DMS153 treated with DMSO at 0.1 percent for 48 hours (cell line): ENCODE measurements around the gene RGS16.

Experiments
- DNase-seq: peaks from one replicate; lab custom pipeline; 2025; ENCODE audit not compliant: unreplicated experiment; lab: John Stamatoyannopoulos, UW

The RGS16 gene

GRCh38 chr1:182610606-182611194 is 6.5 kb upstream of the RGS16 start:
- DNase-seq = no peak

- peak; percentile 50 for DNase-seq
These were observed 4.8 kb upstream of the RGS16 start for GRCh38 chr1:182608845-182609610.

- no peak for DNase-seq
These were observed 4.0 kb upstream of the RGS16 start for GRCh38 chr1:182608236-182608635.

DNA sequence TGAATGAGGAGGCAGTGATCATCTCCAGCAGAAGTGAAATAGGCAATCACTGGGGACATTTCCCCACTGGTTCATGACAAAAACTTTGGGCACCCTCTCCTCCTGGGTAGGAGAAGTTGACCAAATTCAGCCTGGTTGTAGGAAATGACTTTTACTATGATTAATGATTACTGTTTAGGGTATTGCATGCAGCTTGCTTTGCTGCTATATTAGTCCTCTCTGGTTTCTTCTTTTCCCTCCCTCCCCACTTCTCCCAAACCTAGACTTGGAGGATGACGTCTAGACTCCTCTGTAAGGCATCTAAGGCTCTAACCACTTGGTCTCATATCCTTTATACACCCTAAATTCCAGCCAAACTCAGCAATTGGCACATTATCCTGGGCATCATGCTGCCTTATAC is 3.4 kb upstream of the RGS16 start:
- no peak for DNase-seq

DNA sequence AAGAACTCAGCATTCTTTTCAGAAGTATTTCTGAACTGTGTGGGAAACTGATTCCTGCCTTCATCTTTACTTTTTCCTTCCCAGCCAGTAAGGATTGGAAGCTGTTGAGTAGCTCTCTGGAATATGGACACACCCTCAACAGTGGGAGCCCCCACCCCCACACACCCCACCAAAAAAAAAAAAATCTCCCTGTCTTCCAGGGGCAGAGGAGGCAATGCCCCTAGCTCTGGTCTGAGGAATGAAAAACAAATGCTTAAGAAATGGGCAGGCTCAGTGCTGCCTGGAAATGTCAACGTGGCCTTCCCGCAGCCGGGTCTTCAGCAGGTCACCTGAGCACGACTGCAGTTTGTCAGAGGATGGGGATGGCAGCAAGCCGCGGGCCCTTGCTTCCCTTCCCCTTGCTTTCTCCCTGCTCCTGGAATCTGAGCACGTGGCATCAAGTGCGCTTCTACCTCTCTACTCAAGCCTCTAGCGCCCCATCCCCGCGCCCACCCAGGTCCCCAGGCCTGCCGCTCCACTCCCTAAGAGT is 479 bp downstream of the RGS16 start:
- DNase-seq = no peak

DNA sequence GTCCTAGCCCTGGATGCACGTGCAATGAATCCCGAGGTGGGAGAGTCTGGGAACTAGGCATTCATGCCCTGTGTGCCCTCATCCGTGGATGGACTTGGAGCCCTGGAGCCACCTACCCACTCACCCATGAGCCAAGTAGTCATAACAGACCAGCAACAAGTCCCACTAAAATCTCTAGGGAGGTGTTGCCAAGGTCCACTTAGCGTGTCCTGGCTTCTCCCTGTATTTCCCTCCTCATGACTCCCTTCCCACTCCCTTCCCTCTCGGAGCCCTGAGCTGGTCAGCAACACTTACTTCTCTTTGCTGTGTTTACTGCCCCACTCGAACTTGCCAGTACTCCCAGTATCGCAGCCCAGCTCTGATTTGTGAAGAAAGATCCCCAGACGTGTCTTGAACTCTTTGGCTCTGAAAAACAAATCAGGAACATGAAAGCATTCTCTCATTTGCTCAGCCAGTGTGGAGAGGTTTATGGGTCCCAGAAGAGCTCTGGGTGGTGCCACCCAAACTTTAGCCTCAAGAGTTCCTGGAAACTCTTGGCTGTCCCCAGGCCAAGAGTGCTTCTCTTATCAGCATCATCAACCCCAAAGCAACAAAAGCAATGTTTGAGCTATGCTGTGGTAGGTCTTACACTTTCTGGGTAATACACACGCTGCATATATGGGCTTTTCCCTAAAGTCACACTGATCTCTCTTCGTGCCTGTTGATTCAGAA is 1.1 kb downstream of the RGS16 start:
- DNase-seq = no peak

GRCh38 chr1:182601913-182602312 is 2.3 kb downstream of the RGS16 start:
- DNase-seq = no peak

DNA sequence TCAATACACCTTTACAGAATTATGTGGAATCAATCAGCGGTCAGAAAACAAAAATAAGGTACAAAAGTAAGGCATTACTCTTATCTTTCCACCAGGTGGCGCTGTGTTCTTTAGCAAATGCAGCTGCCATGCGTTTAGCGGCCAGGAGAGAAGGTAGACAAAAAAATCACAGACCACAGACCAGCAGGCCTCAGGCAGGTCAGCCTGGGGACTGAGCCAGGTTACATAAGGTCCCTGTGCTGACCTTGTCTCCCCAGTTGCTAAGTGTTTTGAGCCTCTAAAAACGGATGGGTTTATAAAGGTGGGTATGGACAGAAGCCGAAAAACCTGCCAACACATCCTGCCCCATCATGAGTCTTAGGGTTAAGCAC is 2.8 kb downstream of the RGS16 start:
- DNase-seq = peak; percentile 96

GRCh38 chr1:182600745-182601415 is 3.3 kb downstream of the RGS16 start:
- no peak for DNase-seq

- DNase-seq = no peak
These were observed 4.0 kb downstream of the RGS16 start for GRCh38 chr1:182600036-182600713.

GRCh38 chr1:182599339-182599738 is 4.8 kb downstream of the RGS16 start:
- DNase-seq = no peak

DNA sequence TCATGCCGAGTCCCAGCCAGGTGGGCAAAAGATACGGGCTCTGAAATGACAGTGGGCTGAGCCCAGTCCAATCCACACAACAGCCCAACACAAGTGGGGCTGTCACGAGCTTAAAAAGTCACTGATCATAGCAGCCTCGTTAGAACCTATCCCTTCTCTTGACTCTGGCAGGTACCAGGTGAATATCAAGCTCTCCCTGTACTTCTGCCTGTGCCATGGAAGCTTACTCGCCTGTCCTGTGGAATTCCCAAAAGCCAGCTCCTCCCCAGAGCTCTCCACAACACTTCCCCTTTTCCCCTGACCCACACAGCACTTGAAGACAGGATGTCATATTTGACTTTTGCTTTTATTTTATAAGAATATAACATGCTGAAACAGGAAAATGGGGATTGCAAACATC is 5.9 kb downstream of the RGS16 start:
- no peak for DNase-seq

GRCh38 chr1:182596934-182597333 is 7.3 kb downstream of the RGS16 start:
- no peak for DNase-seq

GRCh38 chr1:182595641-182596240 is 8.4 kb downstream of the RGS16 start:
- DNase-seq = peak; percentile 74

GRCh38 chr1:182589931-182590330 is 14.3 kb downstream of the RGS16 start:
- no peak for DNase-seq

DNA sequence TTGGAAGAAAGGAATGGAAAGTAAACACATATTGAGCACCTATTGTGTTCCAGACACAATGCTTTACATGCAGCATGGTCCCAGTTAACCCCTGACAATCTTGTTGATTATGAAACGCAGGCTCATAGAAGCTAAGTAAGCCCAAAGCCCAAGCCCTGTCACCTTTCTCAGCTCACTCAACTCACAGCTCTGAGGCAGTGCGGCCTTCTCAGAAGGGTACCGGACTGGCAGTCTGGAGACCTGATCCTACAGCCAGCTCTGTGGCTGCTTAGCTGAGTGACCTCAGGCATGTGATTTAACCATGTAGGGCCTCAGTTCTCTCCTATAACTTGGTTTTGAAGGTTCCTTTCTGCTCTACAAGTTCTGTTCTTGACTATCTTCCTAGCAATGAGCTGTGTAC is 14.7 kb downstream of the RGS16 start:
- DNase-seq = no peak

DNA sequence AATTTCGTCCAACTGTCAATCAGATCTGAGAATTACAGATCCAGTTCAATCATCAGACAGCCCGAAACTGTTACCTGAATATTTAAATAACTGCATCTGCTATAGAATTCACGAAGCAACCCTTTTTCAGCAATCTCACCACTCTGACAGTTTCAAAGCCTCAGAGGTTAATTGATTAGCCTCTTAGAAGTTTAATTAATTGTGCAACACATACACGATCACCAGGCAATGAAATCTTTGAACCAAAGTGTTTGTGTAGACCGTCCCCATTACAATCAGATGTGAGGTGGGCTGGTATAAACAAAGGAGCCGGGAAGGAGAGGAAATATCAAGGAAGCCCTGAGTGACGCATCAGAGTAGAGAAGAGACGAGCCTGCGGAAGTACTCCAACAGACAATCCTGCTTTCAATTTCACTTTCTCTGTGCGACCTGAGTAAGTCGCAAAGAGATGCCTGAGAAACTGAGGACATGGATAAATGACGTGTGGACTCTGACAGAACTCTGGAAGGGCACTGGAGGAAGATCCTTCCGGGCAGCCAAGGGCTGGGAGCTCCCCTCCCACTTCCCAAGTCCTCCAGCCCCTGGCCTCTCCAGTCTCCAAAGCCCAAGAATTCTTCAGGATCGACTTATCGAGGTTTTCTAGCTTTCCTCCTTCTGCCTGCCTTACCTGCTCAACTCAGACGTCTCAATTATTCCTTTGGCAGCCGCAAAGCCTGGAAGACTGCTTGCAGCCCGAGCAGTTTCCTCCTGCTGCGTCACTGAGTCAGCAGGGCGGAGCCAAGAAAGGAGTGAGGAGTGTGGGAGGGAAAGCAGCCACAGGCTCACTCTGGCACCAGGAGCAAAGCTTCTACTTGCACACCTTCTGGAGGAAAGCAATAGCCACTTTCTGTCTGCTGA is 15.4 kb downstream of the RGS16 start, which contains the start of gene RNASEL:
Gene RNASEL, minus strand, starts transcription at position 757 of the 897 bp plus-strand sequence. CDS start 2,450 bp downstream, outside the sequence.
- peak; percentile 57 for DNase-seq

DNA sequence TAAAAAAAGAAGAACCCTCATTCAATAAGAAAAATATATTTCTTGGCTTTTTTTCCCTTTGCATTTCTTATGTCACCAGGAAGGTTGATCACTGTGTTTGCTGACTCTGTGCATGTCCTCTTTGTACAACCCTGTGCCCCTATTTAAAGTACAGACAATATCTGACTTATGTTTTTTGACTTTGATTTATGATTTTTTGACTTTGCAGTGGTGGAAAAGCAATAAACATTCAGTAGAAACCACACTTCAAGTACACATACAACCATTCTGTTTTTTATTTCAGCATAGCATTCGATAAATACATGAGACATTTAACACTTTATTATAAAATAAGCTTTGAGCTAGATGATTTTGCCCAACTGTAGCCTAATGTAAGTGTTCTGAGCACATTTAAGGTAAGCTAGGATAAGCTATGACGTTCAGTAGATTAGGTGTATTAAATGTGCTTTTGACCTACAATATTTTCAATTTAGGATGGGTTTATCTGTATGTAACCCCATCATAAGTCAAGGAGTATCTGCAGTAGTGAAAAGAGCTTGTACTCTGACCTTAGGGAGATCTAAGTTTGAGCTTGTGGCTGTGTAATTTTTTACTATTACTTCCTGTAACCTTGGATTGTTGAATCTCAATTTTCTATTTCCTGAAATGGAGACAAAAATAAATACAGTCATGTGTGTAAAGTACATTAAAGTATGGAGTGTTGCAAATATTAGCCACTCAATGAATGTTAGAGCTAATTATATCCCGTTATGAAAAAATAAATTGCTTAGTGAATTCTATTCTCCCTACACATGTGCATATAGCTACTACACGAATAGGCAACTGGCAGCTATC is 16.3 kb downstream of the RGS16 start:
- DNase-seq = no peak
